AG04450 (cell line): ENCODE measurements around the gene C1orf52. TPM values are rescaled to one million over a fixed set of nuclear protein-coding genes. Genes with fewer than 3 reads are reported as not detected.

Experiments
- CTCF ChIA-PET: fragments of 300-600, 350-600 bp; formaldehyde crosslinking; extraction: SDS; loops from one replicate; lab custom pipeline; 2022; ENCODE audit warnings: antibody characterized with exemption, inconsistent platforms; lab: Charles Lee
- POLR2A ChIA-PET: fragments of 350-600 bp; formaldehyde crosslinking; extraction: SDS; loops from one replicate; lab custom pipeline; 2021; ENCODE audit warnings: antibody characterized with exemption, inconsistent platforms; lab: Yijun Ruan, JAX
- DNase-seq: peaks from one replicate; pipeline ENCODE4 v3.0.0-alpha.2; 2011; ENCODE audit warnings: low read depth, low spot score
- H3K27ac ChIP-seq: one replicate; pipeline ENCODE4 v1.5.1; 2012; ENCODE audit warnings: low read depth, low read length, control low read depth
- H3K27me3 ChIP-seq: one replicate; pipeline ENCODE4 v1.6.0; 2012; ENCODE audit warnings: low read length; ENCODE audit not compliant: control insufficient read depth, insufficient read depth
- H3K4me3 ChIP-seq: 2 replicates; pipeline ENCODE4 v1.5.1; 2011; ENCODE audit warnings: mild to moderate bottlenecking, low read depth, low read length, control low read depth
- H3K9me3 ChIP-seq: 2 replicates; pipeline ENCODE4 v1.5.1; 2012; ENCODE audit warnings: low read length; ENCODE audit not compliant: control insufficient read depth, insufficient read depth
- CTCF ChIP-seq: IDR thresholded peaks from 2 replicates; pipeline ENCODE4 v1.5.1; 2011; ENCODE audit warnings: low read depth, low read length, control low read depth, inconsistent platforms
- polyA minus RNA-seq: library from RNA; depleted of rRNA, polyadenylated mRNA; stranded (reverse); fragments of >200 nt; gene quantifications from 2 replicates; pipeline ENCODE4 v1.2.3, GENCODE V29; 2011; rRNA and poly(A)+ RNA removed
- polyA plus RNA-seq: library from polyadenylated mRNA; depleted of rRNA; stranded (reverse); fragments of >200 nt; gene quantifications from 2 replicates; pipeline ENCODE4 v1.2.3, GENCODE V29; 2011; rRNA removed

Gene C1orf52
- polyA plus RNA-seq (28.0 and 31.2 TPM in 2 replicates), polyA minus RNA-seq (11.4 and 15.4 TPM in 2 replicates)

- CTCF ChIA-PET, result interaction anchor here (0.6 to 12.1 kb wide), 96 partner anchors 8 to 1178 kb away, joined by 3 to 350 read pairs (median 4); partner anchors contain the start of gene BCL10
- H3K4me3 ChIP-seq, result peak within 1 kb of the TSS; percentile 89
These were observed at the start of gene C1orf52 for GRCh38 chr1:85259118-85259911. Gene C1orf52, minus strand, starts transcription at chr1:85259662. Its CDS starts 29 bp downstream, at chr1:85259633.

GRCh38 chr1:85308833-85309350 lies 49.4 kb upstream of the C1orf52 start:
- no peak overlapping the region for H3K27ac ChIP-seq
- H3K4me3 ChIP-seq, result no peak overlapping the region
- POLR2A ChIA-PET, result interaction anchor here (0.8 to 1.4 kb wide), 2 partner anchors 194 to 303 kb away, joined by 3 to 4 read pairs; no protein-coding TSS in a partner anchor
- no peaks in the 10 kb centered on the region for H3K27me3 ChIP-seq
- no peak for TF ChIP-seq CTCF
- H3K9me3 ChIP-seq, result no peaks in the 10 kb centered on the region
- DNase-seq, result no peak
- CTCF ChIA-PET, result interaction anchor here (0.6 to 2.5 kb wide), 40 partner anchors 11 to 709 kb away, joined by 3 to 55 read pairs (median 5); partner anchors contain the start of gene CCN1

More at GRCh38 chr1:85259118-85259911, at the start of gene C1orf52:
- peak; percentile 91 for TF ChIP-seq CTCF
- POLR2A ChIA-PET, result interaction anchor here (0.7 to 1.2 kb wide), 4 partner anchors 17 to 124 kb away, joined by 3 to 8 read pairs (median 3); partner anchors contain the start of gene BCL10
- Histone ChIP-seq H3K27me3 (no peaks in the 10 kb centered on the region), H3K9me3 (peaks cover 6% of the 10 kb centered on the region; the same call in 1 of the 2 replicates), H3K27ac (peak within 1 kb of the TSS; percentile 42)
- DNase-seq, result peak; percentile 83

GRCh38 chr1:85307987-85308832 lies 48.7 kb upstream of the C1orf52 start:
- Histone ChIP-seq H3K4me3 (no peak overlapping the region), H3K9me3 (no peaks in the 10 kb centered on the region), H3K27ac (no peak overlapping the region), H3K27me3 (no peaks in the 10 kb centered on the region)
- ChIA-PET CTCF (interaction anchor here (0.6 to 2.5 kb wide), 49 partner anchors 10 to 710 kb away, joined by 3 to 55 read pairs (median 4); partner anchors contain the start of gene CCN1), POLR2A (interaction anchor here (0.8 to 1.4 kb wide), 2 partner anchors 195 to 303 kb away, joined by 3 to 4 read pairs; no protein-coding TSS in a partner anchor)
- peak; percentile 99 for TF ChIP-seq CTCF
- no peak for DNase-seq

GRCh38 chr1:85306236-85306635 lies 46.8 kb upstream of the C1orf52 start:
- DNase-seq, result no peak
- no peak overlapping the region for H3K27ac ChIP-seq
- ChIA-PET POLR2A (no interaction called here), CTCF (interaction anchor here (1.0 kb wide), 1 partner anchor 386 kb away, joined by 6 read pairs; no protein-coding TSS in a partner anchor)
- no peaks in the 10 kb centered on the region for H3K27me3 ChIP-seq
- no peak overlapping the region for H3K4me3 ChIP-seq
- H3K9me3 ChIP-seq, result no peaks in the 10 kb centered on the region; the same call in 1 of the 2 replicates
- TF ChIP-seq CTCF, result no peak
